GM19238 (cell line): Measurements from ENCODE around the gene EYS.
"Not testable (repeated sequence)": the region's sequence is repeated elsewhere in the genome, so short reads cannot be mapped to it uniquely, and the experiment has no call there.

ENCODE experiments used
- DNase-seq: peaks from one replicate; pipeline ENCODE4 v3.0.0; 2011; ENCODE audit warnings: low spot score; ENCODE audit not compliant: insufficient read length

EYS gene

GRCh38 chr6:65633501-65633900 is 73.5 kb downstream of the EYS start:
- no peak for DNase-seq

- DNase-seq = no peak
These were observed 75.3 kb downstream of the EYS start for GRCh38 chr6:65631711-65632110.

GRCh38 chr6:65627434-65627999 is 79.5 kb downstream of the EYS start:
- DNase-seq = not testable (repeated sequence)

GRCh38 chr6:65627015-65627414 is 80.0 kb downstream of the EYS start:
- DNase-seq = no peak

- DNase-seq = no peak
These were observed 83.5 kb downstream of the EYS start for GRCh38 chr6:65623566-65623965.

- DNase-seq = no peak
These were observed 96.3 kb downstream of the EYS start for GRCh38 chr6:65610746-65611145.

GRCh38 chr6:65595540-65595939 is 111.5 kb downstream of the EYS start:
- no peak for DNase-seq

GRCh38 chr6:65570340-65570739 is 136.7 kb downstream of the EYS start:
- no peak for DNase-seq

- no peak for DNase-seq
These were observed 137.5 kb downstream of the EYS start for GRCh38 chr6:65569505-65569904.

GRCh38 chr6:65569056-65569455 is 138.0 kb downstream of the EYS start:
- not testable (repeated sequence) for DNase-seq

GRCh38 chr6:65566117-65566516 is 140.9 kb downstream of the EYS start:
- DNase-seq = no peak

GRCh38 chr6:65558071-65558470 is 149.0 kb downstream of the EYS start:
- DNase-seq = no peak

GRCh38 chr6:65557224-65557623 is 149.8 kb downstream of the EYS start:
- no peak for DNase-seq

- no peak for DNase-seq
These were observed 160.1 kb downstream of the EYS start for GRCh38 chr6:65546894-65547293.

GRCh38 chr6:65545920-65546319 is 161.1 kb downstream of the EYS start:
- no peak for DNase-seq

GRCh38 chr6:65538644-65539043 is 168.4 kb downstream of the EYS start:
- DNase-seq = no peak

GRCh38 chr6:65537600-65537999 is 169.4 kb downstream of the EYS start:
- DNase-seq = no peak

GRCh38 chr6:65531533-65531932 is 175.5 kb downstream of the EYS start:
- DNase-seq = no peak

GRCh38 chr6:65524232-65524631 is 182.8 kb downstream of the EYS start:
- no peak for DNase-seq

GRCh38 chr6:65505736-65506135 is 201.3 kb downstream of the EYS start:
- no peak for DNase-seq

- no peak for DNase-seq
These were observed 206.0 kb downstream of the EYS start for GRCh38 chr6:65501045-65501444.

GRCh38 chr6:65483652-65484051 is 223.4 kb downstream of the EYS start:
- DNase-seq = not testable (repeated sequence)

GRCh38 chr6:65469650-65470049 is 237.4 kb downstream of the EYS start:
- no peak for DNase-seq

- no peak for DNase-seq
These were observed 238.7 kb downstream of the EYS start for GRCh38 chr6:65468307-65468706.
